Neural progenitor cell (in vitro differentiated cells): ENCODE data around the gene ADCY5. TPM values are rescaled to one million over a fixed set of nuclear protein-coding genes. Genes with fewer than 3 reads are reported as not detected.

ENCODE experiments used
- DNase-seq: peaks from one replicate; pipeline ENCODE4 v3.0.0-alpha.2; 2016; ENCODE audit warnings: low spot score
- H2AFZ ChIP-seq: fragments of 200-600 bp; sonication (generic); replicated peaks from 2 replicates; pipeline ENCODE4 v1.6.1; 2016; ENCODE audit warnings: antibody characterized with exemption
- H3F3A ChIP-seq: fragments of 200-600 bp; sonication (generic); 2 replicates; pipeline ENCODE4 v1.6.1; 2016; ENCODE audit warnings: antibody characterized with exemption, low read depth
- H3K27ac ChIP-seq: fragments of 200-600 bp; sonication (generic); 2 replicates; pipeline ENCODE4 v1.5.1; 2016; ENCODE audit warnings: mild to moderate bottlenecking
- H3K27me3 ChIP-seq: fragments of 200-600 bp; sonication (generic); 2 replicates; pipeline ENCODE4 v1.6.1; 2016; ENCODE audit warnings: mild to moderate bottlenecking, moderate library complexity
- H3K36me3 ChIP-seq: fragments of 200-600 bp; sonication (generic); 2 replicates; pipeline ENCODE4 v1.5.1; 2016
- H3K4me1 ChIP-seq: fragments of 200-600 bp; sonication (generic); 2 replicates; pipeline ENCODE4 v1.6.1; 2016; ENCODE audit warnings: mixed run types
- H3K4me2 ChIP-seq: fragments of 200-600 bp; sonication (generic); 2 replicates; pipeline ENCODE4 v1.6.1; 2016
- H3K4me3 ChIP-seq: fragments of 200-600 bp; sonication (generic); 2 replicates; pipeline ENCODE4 v1.5.1; 2016
- H3K79me2 ChIP-seq: fragments of 200-600 bp; sonication (generic); 2 replicates; pipeline ENCODE4 v1.6.1; 2016; ENCODE audit warnings: low read depth
- H3K9ac ChIP-seq: fragments of 200-600 bp; sonication (generic); 2 replicates; pipeline ENCODE4 v1.6.1; 2016
- H3K9me3 ChIP-seq: fragments of 200-600 bp; sonication (generic); 2 replicates; pipeline ENCODE4 v1.5.1; 2016; ENCODE audit warnings: low read depth
- H4K20me1 ChIP-seq: fragments of 200-600 bp; sonication (generic); 2 replicates; pipeline ENCODE4 v1.6.1; 2016; ENCODE audit warnings: low read depth
- H3K27ac Mint-ChIP-seq: 3 replicates; pipeline ENCODE4 v1.8.0; 2021; ENCODE audit warnings: mixed read lengths
- H3K27me3 Mint-ChIP-seq: 2 replicates; pipeline ENCODE4 v1.8.0; 2022; ENCODE audit warnings: low read depth, mild to moderate bottlenecking, inconsistent platforms, moderate library complexity, mixed read lengths; ENCODE audit not compliant: insufficient read depth
- H3K36me3 Mint-ChIP-seq: 3 replicates; pipeline ENCODE4 v1.8.0; 2021; ENCODE audit warnings: mixed read lengths
- H3K4me1 Mint-ChIP-seq: 3 replicates; pipeline ENCODE4 v1.8.0; 2021; ENCODE audit warnings: mixed read lengths
- H3K4me3 Mint-ChIP-seq: 3 replicates; pipeline ENCODE4 v1.8.0; 2021; ENCODE audit warnings: mild to moderate bottlenecking, moderate library complexity, mixed read lengths
- H3K9me3 Mint-ChIP-seq: 3 replicates; pipeline ENCODE4 v1.8.0; 2020; ENCODE audit warnings: mixed read lengths
- CTCF ChIP-seq: fragments of 200-600 bp; sonication (generic); IDR thresholded peaks from 2 replicates; pipeline ENCODE4 v1.5.1; 2017; ENCODE audit warnings: antibody characterized with exemption, mild to moderate bottlenecking
- EZH2 ChIP-seq: fragments of 200-600 bp; sonication (generic); IDR thresholded peaks from 2 replicates; pipeline ENCODE4 v1.6.1; 2017; ENCODE audit warnings: antibody characterized with exemption, mild to moderate bottlenecking, moderate library complexity
- EZH2phosphoT487 ChIP-seq: fragments of 200-600 bp; sonication (generic); IDR thresholded peaks from 2 replicates; pipeline ENCODE4 v1.6.1; 2017; ENCODE audit warnings: antibody characterized with exemption
- total RNA-seq: library from RNA; depleted of rRNA; stranded (reverse); fragments of >200 nt; gene quantifications from 2 replicates; pipeline ENCODE4 v1.2.3, GENCODE V29; 2015; ENCODE audit warnings: low replicate concordance

Gene ADCY5
- total RNA-seq, 1 donor from 2014 or later, result 1.6 TPM

GRCh38 chr3:123314359-123315270, 134.3 kb downstream of the ADCY5 start:
- no peak overlapping the region for H3K27ac ChIP-seq
- H3K4me1 ChIP-seq, result peaks cover 17% of the 10 kb centered on the region
- peaks cover 8% of the 10 kb centered on the region for H3K27me3 Mint-ChIP-seq
- H3K79me2 ChIP-seq, result no peaks in the 10 kb centered on the region
- no peaks in the 10 kb centered on the region for H3K9me3 Mint-ChIP-seq
- H3K27ac Mint-ChIP-seq, result no peak overlapping the region
- H3K4me2 ChIP-seq, result peak overlapping the region; percentile 60
- TF ChIP-seq CTCF (peak; percentile 13), EZH2 (no peak)
- H3K9ac ChIP-seq, result no peak overlapping the region
- H3K9me3 ChIP-seq, result no peaks in the 10 kb centered on the region
- H3K27me3 ChIP-seq, result peaks cover 35% of the 10 kb centered on the region
- H3K4me3 ChIP-seq, result peak overlapping the region; percentile 9
- H2AFZ ChIP-seq, result no peak overlapping the region
- H3K36me3 ChIP-seq, result no peaks in the 10 kb centered on the region
- H3F3A ChIP-seq, result peaks cover 14% of the 10 kb centered on the region
- H3K4me3 Mint-ChIP-seq, result peak overlapping the region; percentile 33
- peak; percentile 42 for DNase-seq
- no peaks in the 10 kb centered on the region for H3K36me3 Mint-ChIP-seq
- peaks cover 22% of the 10 kb centered on the region for H3K4me1 Mint-ChIP-seq
- no peaks in the 10 kb centered on the region for H4K20me1 ChIP-seq

- Histone ChIP-seq H3K4me2 (no peak overlapping the region), H3K79me2 (no peaks in the 10 kb centered on the region), H2AFZ (no peak overlapping the region), H3K9ac (no peak overlapping the region), H3F3A (peaks cover 14% of the 10 kb centered on the region), H3K27me3 (peaks cover 35% of the 10 kb centered on the region), H3K4me1 (peaks cover 15% of the 10 kb centered on the region), H3K4me3 (no peak overlapping the region), H3K36me3 (no peaks in the 10 kb centered on the region), H4K20me1 (no peaks in the 10 kb centered on the region), H3K9me3 (no peaks in the 10 kb centered on the region), H3K27ac (no peak overlapping the region)
- no peak overlapping the region for H3K27ac Mint-ChIP-seq
- H3K4me1 Mint-ChIP-seq, result peaks cover 18% of the 10 kb centered on the region
- H3K27me3 Mint-ChIP-seq, result peaks cover 4% of the 10 kb centered on the region
- H3K4me3 Mint-ChIP-seq, result no peak overlapping the region
- no peak for TF ChIP-seq CTCF
- no peak for TF ChIP-seq EZH2
- no peak for TF ChIP-seq EZH2phosphoT487
- DNase-seq, result no peak
- H3K9me3 Mint-ChIP-seq, result no peaks in the 10 kb centered on the region
- H3K36me3 Mint-ChIP-seq, result no peaks in the 10 kb centered on the region
Observed at GRCh38 chr3:123313889-123314288, 135.0 kb downstream of the ADCY5 start.

GRCh38 chr3:123312331-123313265, 136.3 kb downstream of the ADCY5 start:
- peaks cover 35% of the 10 kb centered on the region for H3K27me3 ChIP-seq
- Mint-ChIP-seq H3K36me3 (peaks cover 1% of the 10 kb centered on the region), H3K4me3 (peak overlapping the region; percentile 33), H3K27ac (no peak overlapping the region), H3K4me1 (peaks cover 17% of the 10 kb centered on the region), H3K9me3 (no peaks in the 10 kb centered on the region), H3K27me3 (peaks cover 6% of the 10 kb centered on the region)
- no peak overlapping the region for H3K4me3 ChIP-seq
- TF ChIP-seq EZH2phosphoT487, result no peak
- TF ChIP-seq EZH2, result no peak
- no peak for TF ChIP-seq CTCF
- no peak overlapping the region for H3K9ac ChIP-seq
- H3K9me3 ChIP-seq, result no peaks in the 10 kb centered on the region
- H3K4me2 ChIP-seq, result no peak overlapping the region
- peaks cover 15% of the 10 kb centered on the region for H3K4me1 ChIP-seq
- H3K79me2 ChIP-seq, result no peaks in the 10 kb centered on the region
- H2AFZ ChIP-seq, result no peak overlapping the region
- DNase-seq, result no peak
- peaks cover 14% of the 10 kb centered on the region for H3F3A ChIP-seq
- H4K20me1 ChIP-seq, result no peaks in the 10 kb centered on the region
- H3K36me3 ChIP-seq, result no peaks in the 10 kb centered on the region
- H3K27ac ChIP-seq, result no peak overlapping the region
